ENCODE data around the gene ADGRF3.
A peak's percentile ranks its signal among the peaks of the same experiment; 100 is the strongest.

- TF ChIP-seq GATA2 (IDR thresholded peaks at IDR 0.05; ENCODE audit: low read depth, low read length) (no peak; the same call in 1 of the 2 replicates), GATA3 (IDR thresholded peaks at IDR 0.05; ENCODE audit: low read depth, low read length) (peak; percentile 56)
Observed at GRCh38 chr2:26276484-26277227, 69.9 kb downstream of the ADGRF3 start.

Data from SH-SY5Y (cell line).